HEK293T (cell line): ENCODE data around the gene ALPG.

Source experiments
- CTCF ChIA-PET: fragments of 350-600 bp; formaldehyde crosslinking; extraction: SDS; loops from one replicate; lab custom pipeline; 2021; ENCODE audit warnings: antibody characterized with exemption, inconsistent platforms; lab: Yijun Ruan, JAX
- POLR2A ChIA-PET: fragments of 350-600 bp; formaldehyde crosslinking; extraction: SDS; loops from one replicate; lab custom pipeline; 2020; ENCODE audit warnings: antibody characterized with exemption, inconsistent platforms; lab: Yijun Ruan, JAX
- DNase-seq: peaks from one replicate; pipeline ENCODE4 v3.0.0; 2012; ENCODE audit warnings: mixed read lengths; ENCODE audit errors: extremely low spot score
- ARNT ChIP-seq: fragments of 450-650 bp; IDR thresholded peaks from 2 replicates; pipeline ENCODE4 v1.6.1; 2017; ENCODE audit warnings: mild to moderate bottlenecking
- BHLHE40 ChIP-seq: fragments of 450-650 bp; IDR thresholded peaks from 2 replicates; pipeline ENCODE4 v1.6.1; 2016; ENCODE audit warnings: mild to moderate bottlenecking, moderate library complexity, borderline replicate concordance
- CTBP1 ChIP-seq: fragments of 450-650 bp; IDR thresholded peaks from 2 replicates; pipeline ENCODE4 v1.6.1; 2016; ENCODE audit warnings: borderline replicate concordance
- ELF4 ChIP-seq: fragments of 450-650 bp; IDR thresholded peaks from 2 replicates; pipeline ENCODE4 v1.6.1; 2017; ENCODE audit warnings: antibody characterized with exemption
- FOXA1 ChIP-seq: fragments of 450-650 bp; IDR thresholded peaks from 2 replicates; pipeline ENCODE4 v1.6.1; 2016; ENCODE audit warnings: mild to moderate bottlenecking
- FOXK2 ChIP-seq: fragments of 450-650 bp; IDR thresholded peaks from 2 replicates; pipeline ENCODE4 v1.6.1; 2016; ENCODE audit warnings: mild to moderate bottlenecking
- HDGF ChIP-seq: fragments of 450-650 bp; IDR thresholded peaks from 2 replicates; pipeline ENCODE4 v1.6.1; 2017; ENCODE audit warnings: antibody characterized with exemption, borderline replicate concordance
- L3MBTL2 ChIP-seq: fragments of 450-650 bp; conservative IDR thresholded peaks from 2 replicates; pipeline ENCODE4 v1.6.1; 2016; ENCODE audit warnings: mild to moderate bottlenecking
- LEF1 ChIP-seq: fragments of 450-650 bp; IDR thresholded peaks from 2 replicates; pipeline ENCODE4 v1.6.1; 2017; ENCODE audit warnings: mild to moderate bottlenecking, borderline replicate concordance
- NFRKB ChIP-seq: fragments of 450-650 bp; IDR thresholded peaks from 2 replicates; pipeline ENCODE4 v1.6.1; 2016; ENCODE audit warnings: mild to moderate bottlenecking, moderate library complexity
- SP1 ChIP-seq: fragments of 450-650 bp; IDR thresholded peaks from 2 replicates; pipeline ENCODE4 v1.6.1; 2017
- SUZ12 ChIP-seq: fragments of 450-650 bp; IDR thresholded peaks from 2 replicates; pipeline ENCODE4 v1.6.1; 2016; ENCODE audit warnings: mild to moderate bottlenecking
- TARDBP ChIP-seq: fragments of 450-650 bp; IDR thresholded peaks from 2 replicates; pipeline ENCODE4 v1.6.1; 2016
- ZNF384 ChIP-seq: fragments of 450-650 bp; IDR thresholded peaks from 2 replicates; pipeline ENCODE4 v1.6.1; 2016
- TF ChIP-seq, protein P1 (sequence below): fragments of 450-650 bp; IDR thresholded peaks from 2 replicates; pipeline ENCODE4 v1.6.1; 2016

The ALPG gene

GRCh38 chr2:232410238-232410900, 3.7 kb downstream of the ALPG start:
- no peak for DNase-seq
- TF ChIP-seq TARDBP, result no peak
- TF ChIP-seq HDGF, result no peak
- no peak for TF ChIP-seq FOXA1
- TF ChIP-seq FOXK2, result no peak
- TF ChIP-seq, protein P1, sequence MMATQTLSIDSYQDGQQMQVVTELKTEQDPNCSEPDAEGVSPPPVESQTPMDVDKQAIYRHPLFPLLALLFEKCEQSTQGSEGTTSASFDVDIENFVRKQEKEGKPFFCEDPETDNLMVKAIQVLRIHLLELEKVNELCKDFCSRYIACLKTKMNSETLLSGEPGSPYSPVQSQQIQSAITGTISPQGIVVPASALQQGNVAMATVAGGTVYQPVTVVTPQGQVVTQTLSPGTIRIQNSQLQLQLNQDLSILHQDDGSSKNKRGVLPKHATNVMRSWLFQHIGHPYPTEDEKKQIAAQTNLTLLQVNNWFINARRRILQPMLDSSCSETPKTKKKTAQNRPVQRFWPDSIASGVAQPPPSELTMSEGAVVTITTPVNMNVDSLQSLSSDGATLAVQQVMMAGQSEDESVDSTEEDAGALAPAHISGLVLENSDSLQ, result no peak
- no peak for TF ChIP-seq SUZ12
- no peak for TF ChIP-seq NFRKB
- TF ChIP-seq CTBP1, result no peak
- TF ChIP-seq SP1, result no peak
- ChIA-PET POLR2A (no interaction called here), CTCF (no interaction called here)

DNA sequence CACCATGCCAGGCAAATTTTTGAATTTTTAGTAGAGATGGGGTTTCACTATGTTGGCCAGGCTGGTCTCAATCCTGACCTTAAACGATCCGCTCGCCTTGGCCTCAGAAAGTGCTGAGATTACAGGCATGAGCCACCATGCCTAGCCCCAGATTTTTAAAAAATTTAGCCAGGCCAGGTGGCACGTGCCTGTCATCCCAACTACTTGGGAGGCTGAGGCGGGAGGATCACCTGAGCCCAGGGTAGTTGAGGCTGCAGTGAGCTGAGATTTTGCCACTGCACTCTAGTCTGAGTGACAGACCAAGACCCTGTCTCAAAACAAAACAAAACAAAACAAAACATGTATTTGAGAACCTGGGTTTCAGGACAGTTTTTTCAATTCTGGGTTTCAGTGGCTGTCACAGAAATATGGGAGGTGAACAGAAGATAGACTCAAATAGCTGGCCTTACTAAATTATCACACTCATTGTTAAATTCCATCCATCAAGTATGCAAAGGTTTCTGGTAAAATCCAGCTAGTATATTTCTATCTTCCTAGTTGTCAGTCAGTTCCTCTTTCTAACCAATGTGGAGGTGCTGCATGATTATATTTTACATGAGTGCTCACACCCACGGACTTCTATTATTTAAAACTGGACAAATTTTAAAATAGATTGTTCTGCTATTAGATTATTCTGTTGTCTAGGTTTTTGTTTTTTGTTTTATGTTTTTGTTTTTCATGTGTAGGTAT, 5.4 kb downstream of the ALPG start:
- ChIA-PET POLR2A (no interaction called here), CTCF (interaction anchor here (0.9 to 1.0 kb wide), 2 partner anchors 44 to 120 kb away, joined by 3 to 4 read pairs; no protein-coding TSS in a partner anchor)
- no peak for TF ChIP-seq NFRKB
- no peak for DNase-seq

- TF ChIP-seq LEF1 (no peak), CTBP1 (no peak), SUZ12 (no peak), ELF4 (no peak), BHLHE40 (no peak)
- ChIA-PET CTCF (no interaction called here), POLR2A (no interaction called here)
- no peak for DNase-seq
Observed at GRCh38 chr2:232412986-232413385, 6.3 kb downstream of the ALPG start.

DNA sequence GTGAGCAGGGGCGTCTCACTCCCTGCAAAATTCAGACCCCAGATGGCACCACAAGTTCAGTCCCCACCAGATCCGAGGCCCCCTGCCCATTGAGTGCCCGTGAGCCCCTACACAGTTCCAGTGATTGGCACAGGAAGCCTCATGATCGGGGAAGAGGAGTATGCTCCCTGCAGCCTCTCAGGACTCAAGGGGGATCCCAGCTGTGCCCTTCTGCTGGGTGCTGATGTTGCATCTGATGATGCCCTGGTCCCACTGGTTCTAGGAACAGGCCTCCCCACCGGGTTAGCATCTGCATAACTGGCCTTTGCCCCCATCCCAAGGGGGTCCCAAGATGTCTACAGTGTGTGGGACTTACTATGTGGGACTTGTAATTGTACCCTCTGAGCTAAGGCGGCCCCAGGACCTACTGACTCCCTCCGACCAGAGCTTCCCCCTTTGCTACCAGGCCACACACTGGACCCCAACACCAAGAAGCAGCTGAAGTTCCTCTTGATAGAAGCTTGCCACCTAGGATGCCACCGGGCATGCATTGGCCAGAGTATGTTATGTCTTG, 8.6 kb downstream of the ALPG start:
- POLR2A ChIA-PET, result no interaction called here

GRCh38 chr2:232415736-232416520, 9.3 kb downstream of the ALPG start:
- DNase-seq, result no peak
- POLR2A ChIA-PET, result no interaction called here
- TF ChIP-seq TARDBP (no peak), FOXA1 (no peak), SP1 (no peak), ZNF384 (no peak), HDGF (no peak), NFRKB (no peak), SUZ12 (no peak), ARNT (no peak), LEF1 (no peak)
- TF ChIP-seq, protein P1, result no peak
- CTCF ChIA-PET, result no interaction called here

More for the DNA sequence above, 8.6 kb downstream of the ALPG start:
- no peak for TF ChIP-seq SP1
- no peak for TF ChIP-seq TARDBP
- TF ChIP-seq NFRKB, result no peak
- no peak for DNase-seq
- CTCF ChIA-PET, result no interaction called here

DNA sequence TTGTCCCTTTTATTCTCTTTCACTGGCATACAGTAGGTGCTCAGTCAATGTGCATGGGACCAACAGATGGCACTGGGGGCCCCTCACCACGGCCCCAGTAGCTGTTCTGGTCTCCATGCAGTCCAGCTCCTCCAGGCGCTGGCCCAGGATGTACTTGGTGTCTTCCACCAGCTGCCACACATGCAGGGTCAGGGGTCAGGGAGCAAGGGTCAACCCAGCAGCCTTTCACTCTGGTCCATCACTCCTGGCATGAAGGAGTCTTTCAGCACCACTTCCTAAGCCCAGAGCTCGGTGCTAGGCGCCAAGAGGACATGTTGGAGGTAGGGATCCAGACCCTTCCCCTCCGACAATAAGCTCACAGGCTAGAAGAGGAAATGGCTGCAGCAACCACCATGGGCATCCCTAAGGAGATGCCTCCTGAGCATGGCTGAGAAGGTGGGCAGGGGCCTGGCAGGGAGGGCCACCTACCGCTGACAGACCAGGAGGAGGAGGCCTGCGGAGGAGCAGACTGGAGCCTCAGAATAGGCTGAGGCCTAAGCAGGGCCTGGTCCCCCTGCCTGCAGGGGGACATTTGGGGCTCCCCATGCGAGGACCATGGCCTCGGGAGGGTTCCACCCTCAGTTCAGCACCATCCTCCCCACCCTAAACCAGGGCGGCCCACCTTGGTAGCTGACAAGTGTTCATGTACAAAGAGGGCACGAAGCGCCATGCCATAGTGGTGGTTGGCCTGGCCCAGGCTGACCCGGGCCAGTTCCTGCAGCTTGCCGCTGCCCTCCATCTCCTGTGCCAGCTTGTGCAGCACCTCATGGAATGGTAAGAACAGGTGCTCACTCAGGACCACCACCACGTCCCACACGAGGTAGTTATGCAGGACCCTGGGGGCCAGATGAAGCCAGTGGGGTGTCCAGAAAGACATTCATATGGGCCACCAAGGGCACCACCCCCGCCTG, 10.2 kb downstream of the ALPG start:
- ChIA-PET POLR2A (no interaction called here), CTCF (interaction anchor here (0.6 to 0.7 kb wide), 2 partner anchors 20 to 22 kb away, joined by 3 read pairs; no protein-coding TSS in a partner anchor)
- TF ChIP-seq NFRKB (no peak), TARDBP (no peak), LEF1 (no peak), ELF4 (no peak), ZNF384 (no peak), SUZ12 (no peak), CTBP1 (no peak)
- DNase-seq, result no peak

DNA sequence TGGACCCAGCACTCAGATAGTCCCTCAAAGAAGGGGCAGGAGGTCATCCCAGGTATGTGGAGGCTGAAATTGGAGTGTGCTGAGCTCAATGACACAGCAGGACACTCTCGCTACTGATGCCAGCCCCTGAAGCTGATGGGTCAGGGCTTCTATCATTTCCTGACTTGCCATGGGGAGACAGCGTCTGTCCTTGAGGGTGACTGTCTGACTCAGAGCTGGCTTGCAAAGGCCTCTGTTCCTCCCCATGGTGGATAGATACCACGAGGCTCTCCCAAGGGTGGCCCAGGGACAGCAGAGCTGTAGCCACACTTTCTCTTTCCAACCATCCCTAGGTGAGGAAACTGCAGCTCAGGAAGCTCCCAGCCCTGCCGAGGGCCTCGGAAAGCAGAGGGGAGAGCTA, 10.8 kb downstream of the ALPG start:
- DNase-seq, result no peak
- no peak for TF ChIP-seq FOXA1
- no peak for TF ChIP-seq NFRKB
- no peak for TF ChIP-seq SP1
- no peak for TF ChIP-seq TARDBP
- no peak for TF ChIP-seq L3MBTL2
- ChIA-PET POLR2A (no interaction called here), CTCF (interaction anchor here (0.6 kb wide), 1 partner anchor 22 kb away, joined by 3 read pairs; no protein-coding TSS in a partner anchor)
